ENCODE data around the gene PPARD. TPM values are rescaled to one million over a fixed set of nuclear protein-coding genes. Genes with fewer than 3 reads are reported as not detected.

Gene PPARD
- polyA plus RNA-seq, 1 donor: 26.3 TPM

Other genes with a start within 250 kb of the PPARD start
- 0.09 TPM for gene TCP11, start 201.2 kb upstream of the PPARD start, polyA plus RNA-seq
- 3.3 TPM for gene SCUBE3, start 128.6 kb upstream of the PPARD start, polyA plus RNA-seq
- gene ZNF76, start 82.8 kb upstream of the PPARD start, polyA plus RNA-seq: 35.7 TPM
- 13.2 TPM for gene DEF6, start 44.7 kb upstream of the PPARD start, polyA plus RNA-seq
- 9.6 TPM for gene FANCE, start 109.8 kb downstream of the PPARD start, polyA plus RNA-seq
- 2,412 TPM for gene RPL10A, start 125.8 kb downstream of the PPARD start, polyA plus RNA-seq
- gene TEAD3, start 154.5 kb downstream of the PPARD start, polyA plus RNA-seq: 41.2 TPM
- gene TULP1, start 170.3 kb downstream of the PPARD start, polyA plus RNA-seq: 1.2 TPM

Measured in large intestine (tissue), 1 donor.